LNCaP clone FGC (cell line): ENCODE data around the gene CS.

Source experiments
- DNase-seq: peaks from one replicate; pipeline ENCODE4 v3.0.0-alpha.2; 2011; ENCODE audit warnings: low read depth
- H3K4me3 ChIP-seq: 2 replicates; pipeline ENCODE4 v1.5.1; 2011; ENCODE audit warnings: mild to moderate bottlenecking, low read depth, low read length, control low read depth
- TF ChIP-seq, protein P1 (sequence below): IDR thresholded peaks from 2 replicates; pipeline ENCODE4 v1.5.1; 2012; ENCODE audit warnings: mild to moderate bottlenecking; ENCODE audit not compliant: control insufficient read depth, insufficient read depth; ENCODE audit errors: extremely low read depth

Gene CS

DNA sequence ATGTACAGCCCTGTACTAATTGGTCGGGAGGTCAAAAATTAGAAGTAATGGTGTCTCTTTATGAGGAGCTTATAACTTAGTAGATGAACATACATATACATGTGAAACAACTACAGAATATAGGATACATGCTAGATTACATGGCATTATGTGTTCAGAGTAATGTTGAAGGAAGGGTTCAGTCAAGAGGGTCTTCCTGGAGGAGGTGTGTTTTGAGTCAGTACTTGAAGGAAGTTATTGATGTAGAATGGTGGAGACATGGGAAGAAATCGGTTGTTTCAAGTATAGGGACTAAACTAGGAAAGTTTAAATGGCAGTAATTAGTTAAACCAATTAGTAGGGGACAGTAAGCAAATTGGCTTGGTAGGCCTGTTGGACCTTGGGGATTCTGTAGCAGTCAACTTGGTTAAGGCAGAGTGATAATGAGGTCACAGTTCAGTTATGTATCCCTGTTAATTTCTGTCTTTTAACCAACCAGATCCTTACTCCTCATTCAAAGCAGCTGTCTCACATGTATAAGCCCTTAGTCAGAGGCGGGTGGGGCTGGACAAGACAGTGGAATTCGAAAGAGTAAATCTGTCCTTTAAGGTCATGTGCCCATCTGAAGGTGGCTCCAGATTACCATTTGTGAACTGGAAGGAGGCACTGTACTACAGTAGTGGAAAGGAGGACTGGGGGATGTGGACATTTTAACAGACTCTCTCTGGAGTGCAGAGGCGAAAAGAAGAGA lies 38.5 kb downstream of the CS start:
- H3K4me3 ChIP-seq, result no peak overlapping the region
- DNase-seq, result no peak
- TF ChIP-seq, protein P1, sequence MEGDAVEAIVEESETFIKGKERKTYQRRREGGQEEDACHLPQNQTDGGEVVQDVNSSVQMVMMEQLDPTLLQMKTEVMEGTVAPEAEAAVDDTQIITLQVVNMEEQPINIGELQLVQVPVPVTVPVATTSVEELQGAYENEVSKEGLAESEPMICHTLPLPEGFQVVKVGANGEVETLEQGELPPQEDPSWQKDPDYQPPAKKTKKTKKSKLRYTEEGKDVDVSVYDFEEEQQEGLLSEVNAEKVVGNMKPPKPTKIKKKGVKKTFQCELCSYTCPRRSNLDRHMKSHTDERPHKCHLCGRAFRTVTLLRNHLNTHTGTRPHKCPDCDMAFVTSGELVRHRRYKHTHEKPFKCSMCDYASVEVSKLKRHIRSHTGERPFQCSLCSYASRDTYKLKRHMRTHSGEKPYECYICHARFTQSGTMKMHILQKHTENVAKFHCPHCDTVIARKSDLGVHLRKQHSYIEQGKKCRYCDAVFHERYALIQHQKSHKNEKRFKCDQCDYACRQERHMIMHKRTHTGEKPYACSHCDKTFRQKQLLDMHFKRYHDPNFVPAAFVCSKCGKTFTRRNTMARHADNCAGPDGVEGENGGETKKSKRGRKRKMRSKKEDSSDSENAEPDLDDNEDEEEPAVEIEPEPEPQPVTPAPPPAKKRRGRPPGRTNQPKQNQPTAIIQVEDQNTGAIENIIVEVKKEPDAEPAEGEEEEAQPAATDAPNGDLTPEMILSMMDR, result no peak

DNA sequence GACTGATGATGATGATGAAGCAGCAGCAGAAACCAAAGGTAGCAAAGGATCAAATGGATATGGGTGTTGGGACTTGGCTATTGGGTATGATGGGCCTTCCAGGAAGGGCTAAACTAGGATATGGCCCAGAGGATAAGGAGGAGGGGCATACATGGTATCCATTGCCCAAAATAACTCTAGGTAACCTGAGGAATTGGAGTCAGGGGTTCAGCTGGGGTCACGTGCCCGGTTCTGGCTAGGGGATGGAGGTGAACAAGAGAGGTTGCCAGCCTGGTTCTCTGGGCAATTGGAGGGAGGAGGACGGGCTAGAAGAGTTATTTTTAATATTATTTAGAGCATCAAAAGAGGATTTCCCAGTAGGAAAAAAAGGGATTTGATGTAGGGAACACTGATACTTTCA lies 39.2 kb downstream of the CS start:
- TF ChIP-seq, protein P1, result no peak
- H3K4me3 ChIP-seq, result no peak overlapping the region
- DNase-seq, result no peak

DNA sequence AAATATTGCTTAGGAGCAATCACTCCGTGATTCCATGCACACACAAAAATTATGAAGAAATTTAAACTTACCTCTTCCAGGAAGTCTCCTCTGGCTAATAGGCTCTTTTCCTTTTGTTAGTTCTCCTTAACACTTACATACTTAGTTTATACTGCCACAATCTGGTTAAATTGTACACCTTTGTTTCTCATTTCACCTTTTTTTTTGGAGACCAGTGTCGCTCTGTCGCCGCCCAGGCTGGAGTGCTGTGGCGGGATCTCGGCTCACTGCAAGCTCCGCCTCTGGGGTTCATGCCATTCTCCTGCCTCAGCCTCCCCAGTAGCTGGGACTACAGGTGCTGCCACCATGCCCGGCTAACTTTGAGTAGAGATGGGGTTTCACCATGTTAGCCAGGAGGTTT lies 39.8 kb downstream of the CS start:
- H3K4me3 ChIP-seq, result no peak overlapping the region
- no peak for DNase-seq
- TF ChIP-seq, protein P1, result no peak

DNA sequence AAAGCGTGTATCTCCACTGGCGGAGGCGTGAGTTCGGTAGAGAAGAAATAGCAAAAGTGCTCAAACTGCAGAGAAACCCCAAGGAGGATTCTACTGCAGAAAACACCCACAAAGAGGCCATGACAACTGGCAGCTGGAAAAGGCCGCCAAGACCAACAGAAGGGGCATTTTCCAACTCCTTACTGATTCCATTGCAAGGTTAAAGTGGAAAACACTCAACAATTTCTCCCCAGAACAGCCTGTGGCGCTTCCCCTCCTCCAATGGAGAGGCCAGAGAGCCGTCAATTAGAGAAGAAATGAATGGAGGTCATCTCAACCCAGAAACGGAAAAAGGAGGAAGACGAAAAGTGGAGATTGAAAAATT lies 41.3 kb downstream of the CS start:
- DNase-seq, result no peak
- TF ChIP-seq, protein P1, result no peak
- H3K4me3 ChIP-seq, result peak overlapping the region; percentile 84

DNA sequence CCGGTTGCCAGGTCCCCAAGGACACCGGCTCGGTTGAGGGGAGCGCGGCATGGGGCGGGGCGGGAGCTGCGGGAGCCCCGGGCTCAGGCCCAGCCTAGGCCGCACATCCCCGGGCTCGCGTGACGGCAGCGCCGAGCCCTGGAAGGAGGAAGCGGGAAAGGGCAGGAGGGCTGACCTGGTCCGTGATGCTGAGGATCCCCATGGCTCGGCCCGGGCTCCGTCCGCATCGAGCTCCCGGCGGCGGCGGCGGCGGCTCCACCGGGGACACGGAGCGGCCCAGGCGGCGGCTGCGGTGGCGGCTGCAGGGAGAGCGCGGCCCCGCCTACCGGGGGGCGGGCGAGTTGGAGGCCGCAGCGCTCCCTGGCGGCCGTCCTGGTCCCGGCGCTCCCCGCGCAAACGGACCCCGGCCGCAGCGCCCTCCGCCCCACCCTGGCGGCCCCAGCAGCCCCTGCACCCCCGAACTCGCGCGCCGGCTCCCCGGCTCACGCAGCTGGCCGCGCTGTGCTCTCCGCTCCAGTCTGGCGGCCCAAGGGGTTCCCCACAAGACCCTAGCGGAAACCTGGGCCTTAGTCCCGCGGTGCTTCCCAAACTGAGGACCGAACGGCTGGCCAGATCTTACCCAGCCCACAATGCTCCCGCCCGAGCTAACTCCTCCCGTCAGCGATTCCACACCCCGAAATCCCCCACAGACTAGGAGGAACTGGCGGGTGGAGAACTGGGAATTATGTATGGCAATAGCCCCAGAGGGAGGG lies 41.9 kb downstream of the CS start, which contains the start of gene ANKRD52:
Gene ANKRD52 (minus strand): TSS at position 317 of the 752 bp plus-strand sequence. CDS start 115 bp downstream, at position 202.
- peak within 1 kb of the TSS; percentile 84 for H3K4me3 ChIP-seq
- TF ChIP-seq, protein P1, result peak; percentile 90
- no peak for DNase-seq

DNA sequence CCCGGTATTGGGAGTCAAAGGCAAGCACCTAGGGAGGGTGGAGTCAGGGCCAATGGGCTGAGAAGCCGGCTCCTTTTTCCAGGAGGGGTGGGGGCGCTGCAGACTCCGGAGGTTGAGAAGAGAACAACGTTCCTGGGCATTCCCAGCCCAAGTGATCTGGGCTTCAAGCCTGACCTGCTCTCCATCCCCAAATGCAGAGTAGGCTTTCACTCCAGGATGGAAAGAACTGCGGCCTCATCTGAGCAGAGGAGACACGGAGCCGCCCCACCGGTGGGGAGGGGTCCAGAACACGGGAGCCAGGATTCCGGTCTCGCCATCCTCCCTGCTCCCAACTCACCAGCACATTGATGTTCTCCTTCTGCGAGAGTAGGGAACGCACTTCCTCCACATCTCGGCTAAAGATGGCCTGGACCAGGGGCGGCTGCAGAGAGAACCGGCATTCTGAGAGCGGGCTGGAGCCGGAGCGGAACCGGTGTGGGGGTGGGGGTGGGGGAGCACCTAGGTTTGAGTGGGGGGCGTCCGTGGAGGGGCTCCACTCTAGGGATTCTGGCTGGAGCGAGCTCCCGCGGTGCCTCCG lies 42.6 kb downstream of the CS start:
- DNase-seq, result no peak
- TF ChIP-seq, protein P1, result 0 out of 2 replicates have a peak, but pooled peaks have one; percentile 12
- peak overlapping the region; percentile 84 for H3K4me3 ChIP-seq
